Measurements from ENCODE around the gene OSBPL6.

OSBPL6 gene

GRCh38 chr2:178395941-178396570 is 201.7 kb downstream of the OSBPL6 start:
- Histone ChIP-seq H3K79me2 (ENCODE audit: insufficient read depth, low read length) (no peaks in the 10 kb centered on the region), H3K9ac (ENCODE audit: low read depth, low read length, poor library complexity, severe bottlenecking) (no peak overlapping the region), H3K9me3 (ENCODE audit: insufficient read depth, low read depth, low read length) (no peaks in the 10 kb centered on the region), H3K36me3 (ENCODE audit: insufficient read depth, low read length) (no peaks in the 10 kb centered on the region), H3K27me3 (ENCODE audit: insufficient read depth, low read length, poor library complexity, severe bottlenecking) (no peaks in the 10 kb centered on the region), H3K4me3 (ENCODE audit: low read length, poor library complexity, severe bottlenecking) (no peak overlapping the region), H3K4me2 (ENCODE audit: low read depth, low read length, poor library complexity, severe bottlenecking) (no peak overlapping the region), H3K9me2 (replicated peaks; ENCODE audit: low read depth, low read length) (no peaks in the 10 kb centered on the region), H4K20me1 (ENCODE audit: insufficient read depth, low read length, poor library complexity, severe bottlenecking) (no peaks in the 10 kb centered on the region), H3F3A (ENCODE audit: low read depth) (no peaks in the 10 kb centered on the region), H2AFZ (ENCODE audit: low read length) (no peak overlapping the region), H3K4me1 (ENCODE audit: insufficient read depth, low read length, poor library complexity, severe bottlenecking) (no peaks in the 10 kb centered on the region)
- TF ChIP-seq CTCF (conservative IDR thresholded peaks at IDR 0.05; ENCODE audit: low read length) (no peak), EZH2phosphoT487 (IDR thresholded peaks at IDR 0.05; ENCODE audit: borderline replicate concordance) (no peak)

- Histone ChIP-seq H3K4me1 (ENCODE audit: insufficient read depth, low read length, poor library complexity, severe bottlenecking) (no peaks in the 10 kb centered on the region), H3F3A (ENCODE audit: low read depth) (no peaks in the 10 kb centered on the region), H3K4me3 (ENCODE audit: low read length, poor library complexity, severe bottlenecking) (no peak overlapping the region), H3K79me2 (ENCODE audit: insufficient read depth, low read length) (no peaks in the 10 kb centered on the region), H3K36me3 (ENCODE audit: insufficient read depth, low read length) (no peaks in the 10 kb centered on the region), H4K20me1 (ENCODE audit: insufficient read depth, low read length, poor library complexity, severe bottlenecking) (no peaks in the 10 kb centered on the region), H3K9ac (ENCODE audit: low read depth, low read length, poor library complexity, severe bottlenecking) (no peak overlapping the region), H3K9me3 (ENCODE audit: insufficient read depth, low read depth, low read length) (no peaks in the 10 kb centered on the region), H3K4me2 (ENCODE audit: low read depth, low read length, poor library complexity, severe bottlenecking) (no peak overlapping the region), H3K9me2 (replicated peaks; ENCODE audit: low read depth, low read length) (no peaks in the 10 kb centered on the region), H3K27me3 (ENCODE audit: insufficient read depth, low read length, poor library complexity, severe bottlenecking) (no peaks in the 10 kb centered on the region), H2AFZ (ENCODE audit: low read length) (peak overlapping the region; percentile 78)
- no peak for TF ChIP-seq EZH2phosphoT487 (IDR thresholded peaks at IDR 0.05; ENCODE audit: borderline replicate concordance)
- TF ChIP-seq CTCF (conservative IDR thresholded peaks at IDR 0.05; ENCODE audit: low read length), result peak; percentile 76
These were observed 202.8 kb downstream of the OSBPL6 start for GRCh38 chr2:178397002-178397605.

- peaks cover 17% of the 10 kb centered on the region for H3K4me1 ChIP-seq (ENCODE audit: insufficient read depth, low read length, poor library complexity, severe bottlenecking)
- no peak overlapping the region for H3K4me2 ChIP-seq (ENCODE audit: low read depth, low read length, poor library complexity, severe bottlenecking)
- no peaks in the 10 kb centered on the region for H4K20me1 ChIP-seq (ENCODE audit: insufficient read depth, low read length, poor library complexity, severe bottlenecking)
- H3K4me3 ChIP-seq (ENCODE audit: low read length, poor library complexity, severe bottlenecking), result no peak overlapping the region
- 0 out of 2 replicates have a peak overlapping the region, but pooled peaks have one; percentile 46 for H2AFZ ChIP-seq (ENCODE audit: low read length)
- no peak for TF ChIP-seq EZH2phosphoT487 (IDR thresholded peaks at IDR 0.05; ENCODE audit: borderline replicate concordance)
- no peak for TF ChIP-seq CTCF (conservative IDR thresholded peaks at IDR 0.05; ENCODE audit: low read length)
- H3F3A ChIP-seq (ENCODE audit: low read depth), result no peaks in the 10 kb centered on the region
- no peaks in the 10 kb centered on the region for H3K9me3 ChIP-seq (ENCODE audit: insufficient read depth, low read depth, low read length)
- no peaks in the 10 kb centered on the region for H3K27me3 ChIP-seq (ENCODE audit: insufficient read depth, low read length, poor library complexity, severe bottlenecking)
- H3K9me2 ChIP-seq (replicated peaks; ENCODE audit: low read depth, low read length), result no peaks in the 10 kb centered on the region
- no peak overlapping the region for H3K9ac ChIP-seq (ENCODE audit: low read depth, low read length, poor library complexity, severe bottlenecking)
- no peaks in the 10 kb centered on the region for H3K36me3 ChIP-seq (ENCODE audit: insufficient read depth, low read length)
- H3K79me2 ChIP-seq (ENCODE audit: insufficient read depth, low read length), result no peaks in the 10 kb centered on the region
These were observed 207.7 kb downstream of the OSBPL6 start for GRCh38 chr2:178401994-178402437.
